ENCODE data around the gene ZNF628.

Gene ZNF628

DNA sequence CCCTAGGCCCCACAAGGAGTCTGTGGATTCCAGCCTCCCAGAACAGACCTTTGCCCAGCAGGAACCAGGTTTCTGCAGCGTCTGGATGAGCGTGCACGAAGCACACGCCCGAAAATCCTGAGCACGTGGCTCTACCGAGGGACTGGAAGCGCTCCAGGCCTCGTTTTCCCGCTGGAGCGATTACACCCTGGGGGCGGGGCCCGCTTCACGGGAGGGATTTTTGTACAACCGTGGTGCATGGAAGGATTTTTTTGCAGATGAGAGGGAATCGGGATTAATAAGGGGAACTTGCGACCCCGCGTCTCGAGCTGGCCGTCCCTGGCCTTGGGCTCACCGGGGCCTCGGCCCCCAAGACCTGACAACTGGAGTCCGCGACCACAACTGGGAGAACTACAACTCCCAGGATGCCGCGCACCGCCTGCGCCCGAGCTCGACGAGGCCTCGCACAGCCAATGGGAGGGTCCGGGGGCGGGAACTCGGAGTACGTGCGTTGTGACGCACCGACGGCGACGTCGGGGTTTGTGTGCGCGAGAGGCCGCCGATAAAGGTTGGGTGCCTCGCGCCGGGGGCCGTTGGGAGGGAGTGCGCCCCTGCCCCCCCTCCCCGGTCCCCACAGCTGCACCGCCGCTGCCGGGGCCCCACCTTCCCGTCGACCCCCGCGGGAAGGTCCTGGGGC lies at the start of gene ZNF628:
Gene ZNF628 (plus strand): TSS at position 518 of the 676 bp plus-strand sequence. CDS start 3,294 bp downstream, outside the sequence.
- no peaks in the 10 kb centered on the region for H3K27me3 ChIP-seq (ENCODE audit: insufficient read depth, low read depth, severe bottlenecking)
- H3K27ac ChIP-seq = peak within 1 kb of the TSS; percentile 92
- H3K9me3 ChIP-seq (ENCODE audit: severe bottlenecking) = no peaks in the 10 kb centered on the region
- DNase-seq = peak; percentile 98
- no peaks in the 10 kb centered on the region for H3K36me3 ChIP-seq
- H3K4me3 ChIP-seq (ENCODE audit: low read depth, low read length) = peak within 1 kb of the TSS; percentile 81
- no peak for TF ChIP-seq CTCF (IDR thresholded peaks at IDR 0.05; ENCODE audit: low read depth, low read length)

GRCh38 chr19:55431183-55431582 lies 45.2 kb upstream of the ZNF628 start:
- Histone ChIP-seq H3K27ac (no peak overlapping the region), H3K27me3 (ENCODE audit: insufficient read depth, low read depth, severe bottlenecking) (no peaks in the 10 kb centered on the region), H3K36me3 (no peaks in the 10 kb centered on the region), H3K4me3 (ENCODE audit: low read depth, low read length) (no peak overlapping the region), H3K9me3 (ENCODE audit: severe bottlenecking) (no peaks in the 10 kb centered on the region)
- TF ChIP-seq CTCF (IDR thresholded peaks at IDR 0.05; ENCODE audit: low read depth, low read length) = no peak
- no peak for DNase-seq

- Histone ChIP-seq H3K36me3 (no peaks in the 10 kb centered on the region), H3K27ac (no peak overlapping the region), H3K9me3 (ENCODE audit: severe bottlenecking) (no peaks in the 10 kb centered on the region), H3K27me3 (ENCODE audit: insufficient read depth, low read depth, severe bottlenecking) (no peaks in the 10 kb centered on the region), H3K4me3 (ENCODE audit: low read depth, low read length) (no peak overlapping the region)
- no peak for TF ChIP-seq CTCF (IDR thresholded peaks at IDR 0.05; ENCODE audit: low read depth, low read length)
- DNase-seq = no peak
Measured at GRCh38 chr19:55432241-55432959, 44.0 kb upstream of the ZNF628 start.

- Histone ChIP-seq H3K4me3 (ENCODE audit: low read depth, low read length) (no peak overlapping the region), H3K36me3 (no peaks in the 10 kb centered on the region), H3K27ac (no peak overlapping the region), H3K27me3 (ENCODE audit: insufficient read depth, low read depth, severe bottlenecking) (no peaks in the 10 kb centered on the region), H3K9me3 (ENCODE audit: severe bottlenecking) (no peaks in the 10 kb centered on the region)
- TF ChIP-seq CTCF (IDR thresholded peaks at IDR 0.05; ENCODE audit: low read depth, low read length) = no peak
- DNase-seq = no peak
Measured at GRCh38 chr19:55433292-55433691, 43.1 kb upstream of the ZNF628 start.

DNA sequence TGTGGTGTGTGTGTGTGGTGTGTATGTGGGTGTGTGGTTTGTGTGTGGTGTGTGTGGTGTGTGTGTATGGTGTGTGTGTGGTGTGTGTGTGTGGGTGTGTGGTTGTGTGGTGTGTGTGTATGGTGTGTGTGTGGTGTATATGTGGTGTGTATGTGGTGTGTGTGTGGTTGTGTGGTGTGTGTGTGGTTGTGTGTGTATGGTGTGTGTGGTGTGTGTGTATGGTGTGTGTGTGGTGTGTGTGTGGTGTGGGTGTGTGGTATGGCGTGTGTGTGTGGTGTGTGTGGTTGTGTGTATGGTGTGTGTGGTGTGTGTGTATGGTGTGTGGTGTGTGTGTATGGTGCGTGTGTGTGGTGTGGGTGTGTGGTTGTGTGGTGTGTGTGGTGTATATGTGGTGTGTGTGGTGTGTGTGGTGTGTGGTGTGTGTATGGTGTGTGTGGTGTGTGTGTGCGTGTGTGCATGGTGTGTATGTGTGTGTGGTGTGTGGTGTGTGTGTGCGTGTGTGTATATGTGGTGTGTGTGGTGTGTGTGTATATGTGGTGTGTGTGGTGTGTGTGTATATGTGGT lies 42.0 kb upstream of the ZNF628 start:
- no peak overlapping the region for H3K27ac ChIP-seq
- DNase-seq = no peak
- no peaks in the 10 kb centered on the region for H3K36me3 ChIP-seq
- H3K27me3 ChIP-seq (ENCODE audit: insufficient read depth, low read depth, severe bottlenecking) = no peaks in the 10 kb centered on the region
- no peak overlapping the region for H3K4me3 ChIP-seq (ENCODE audit: low read depth, low read length)
- no peaks in the 10 kb centered on the region for H3K9me3 ChIP-seq (ENCODE audit: severe bottlenecking)
- TF ChIP-seq CTCF (IDR thresholded peaks at IDR 0.05; ENCODE audit: low read depth, low read length) = no peak
